ENCODE results near the gene EIF4E.
"Not testable (repeated sequence)": the region's sequence is repeated elsewhere in the genome, so short reads cannot be mapped to it uniquely, and the experiment has no call there.

The EIF4E gene

GRCh38 chr4:98873059-98873458 is 55.9 kb downstream of the EIF4E start:
- DNase-seq, result no peak

GRCh38 chr4:98872120-98872906 is 56.6 kb downstream of the EIF4E start:
- not testable (repeated sequence) for DNase-seq

- DNase-seq, result no peak
These were observed 61.3 kb downstream of the EIF4E start for GRCh38 chr4:98867648-98868047.

- DNase-seq, result no peak
These were observed 63.9 kb downstream of the EIF4E start for GRCh38 chr4:98865059-98865458.

GRCh38 chr4:98864560-98864959 is 64.4 kb downstream of the EIF4E start:
- no peak for DNase-seq

GRCh38 chr4:98862371-98862770 is 66.6 kb downstream of the EIF4E start:
- no peak for DNase-seq

- no peak for DNase-seq
These were observed 67.6 kb downstream of the EIF4E start for GRCh38 chr4:98861100-98861884.

GRCh38 chr4:98851806-98852205 is 77.1 kb downstream of the EIF4E start:
- DNase-seq, result no peak

GRCh38 chr4:98850937-98851336 is 78.0 kb downstream of the EIF4E start:
- no peak for DNase-seq

GRCh38 chr4:98848448-98848847 is 80.5 kb downstream of the EIF4E start:
- DNase-seq, result no peak

- DNase-seq, result no peak
These were observed 83.0 kb downstream of the EIF4E start for GRCh38 chr4:98845960-98846359.

- DNase-seq, result not testable (repeated sequence)
These were observed 86.0 kb downstream of the EIF4E start for GRCh38 chr4:98842917-98843316.

GRCh38 chr4:98838977-98839618 is 89.8 kb downstream of the EIF4E start:
- no peak for DNase-seq

GRCh38 chr4:98838531-98838930 is 90.4 kb downstream of the EIF4E start:
- no peak for DNase-seq

- no peak for DNase-seq
These were observed 95.5 kb downstream of the EIF4E start for GRCh38 chr4:98833384-98833783.

GRCh38 chr4:98831036-98831435 is 97.9 kb downstream of the EIF4E start:
- not testable (repeated sequence) for DNase-seq

Measured in stimulated activated naive CD4-positive, alpha-beta T cell (primary cell).